ENCODE data around the gene OR6J1. TPM values are rescaled to one million over a fixed set of nuclear protein-coding genes. Genes with fewer than 3 reads are reported as not detected.
A peak's percentile ranks its signal among the peaks of the same experiment; 100 is the strongest.

OR6J1 gene
- total RNA-seq, 1 donor from 2014 or later: not detected

DNA sequence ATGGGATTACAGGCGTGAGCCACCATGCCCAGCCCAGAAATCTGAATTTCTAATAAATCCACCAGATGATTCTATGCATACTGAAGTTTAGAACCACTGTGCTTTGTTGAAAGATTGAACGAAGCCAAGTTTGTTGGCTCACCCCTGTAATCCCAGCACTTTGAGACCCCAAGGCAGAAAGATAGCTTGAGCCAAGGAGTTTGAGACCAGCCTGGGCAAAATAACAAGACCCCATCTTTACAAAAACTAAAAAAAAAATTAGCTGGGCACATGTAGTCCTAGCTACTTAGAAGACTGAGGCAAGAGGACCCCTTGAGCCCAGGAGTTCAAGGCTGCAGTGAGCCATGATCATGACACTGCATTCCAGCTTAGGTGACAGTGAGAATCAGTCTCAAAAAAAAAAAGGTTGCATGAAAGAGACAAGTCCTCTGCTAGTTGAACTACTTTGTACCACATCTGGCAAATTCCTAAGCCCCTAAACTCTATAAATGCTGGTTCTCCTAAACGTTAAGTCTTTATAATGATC is 47.7 kb downstream of the OR6J1 start:
- Mint-ChIP-seq H3K9me3 (ENCODE audit: low read depth) (no peaks in the 10 kb centered on the region), H3K4me1 (ENCODE audit: low read depth) (peaks cover 18% of the 10 kb centered on the region), H3K27me3 (peaks cover 8% of the 10 kb centered on the region), H3K27ac (no peak overlapping the region), H3K36me3 (ENCODE audit: insufficient read depth) (no peaks in the 10 kb centered on the region), H3K4me3 (ENCODE audit: low read depth) (no peak overlapping the region)
- no peak for DNase-seq (ENCODE audit: low spot score, unreplicated experiment)
- TF ChIP-seq, protein P1, sequence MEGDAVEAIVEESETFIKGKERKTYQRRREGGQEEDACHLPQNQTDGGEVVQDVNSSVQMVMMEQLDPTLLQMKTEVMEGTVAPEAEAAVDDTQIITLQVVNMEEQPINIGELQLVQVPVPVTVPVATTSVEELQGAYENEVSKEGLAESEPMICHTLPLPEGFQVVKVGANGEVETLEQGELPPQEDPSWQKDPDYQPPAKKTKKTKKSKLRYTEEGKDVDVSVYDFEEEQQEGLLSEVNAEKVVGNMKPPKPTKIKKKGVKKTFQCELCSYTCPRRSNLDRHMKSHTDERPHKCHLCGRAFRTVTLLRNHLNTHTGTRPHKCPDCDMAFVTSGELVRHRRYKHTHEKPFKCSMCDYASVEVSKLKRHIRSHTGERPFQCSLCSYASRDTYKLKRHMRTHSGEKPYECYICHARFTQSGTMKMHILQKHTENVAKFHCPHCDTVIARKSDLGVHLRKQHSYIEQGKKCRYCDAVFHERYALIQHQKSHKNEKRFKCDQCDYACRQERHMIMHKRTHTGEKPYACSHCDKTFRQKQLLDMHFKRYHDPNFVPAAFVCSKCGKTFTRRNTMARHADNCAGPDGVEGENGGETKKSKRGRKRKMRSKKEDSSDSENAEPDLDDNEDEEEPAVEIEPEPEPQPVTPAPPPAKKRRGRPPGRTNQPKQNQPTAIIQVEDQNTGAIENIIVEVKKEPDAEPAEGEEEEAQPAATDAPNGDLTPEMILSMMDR (IDR thresholded peaks at IDR 0.05; ENCODE audit: unreplicated experiment): no peak

DNA sequence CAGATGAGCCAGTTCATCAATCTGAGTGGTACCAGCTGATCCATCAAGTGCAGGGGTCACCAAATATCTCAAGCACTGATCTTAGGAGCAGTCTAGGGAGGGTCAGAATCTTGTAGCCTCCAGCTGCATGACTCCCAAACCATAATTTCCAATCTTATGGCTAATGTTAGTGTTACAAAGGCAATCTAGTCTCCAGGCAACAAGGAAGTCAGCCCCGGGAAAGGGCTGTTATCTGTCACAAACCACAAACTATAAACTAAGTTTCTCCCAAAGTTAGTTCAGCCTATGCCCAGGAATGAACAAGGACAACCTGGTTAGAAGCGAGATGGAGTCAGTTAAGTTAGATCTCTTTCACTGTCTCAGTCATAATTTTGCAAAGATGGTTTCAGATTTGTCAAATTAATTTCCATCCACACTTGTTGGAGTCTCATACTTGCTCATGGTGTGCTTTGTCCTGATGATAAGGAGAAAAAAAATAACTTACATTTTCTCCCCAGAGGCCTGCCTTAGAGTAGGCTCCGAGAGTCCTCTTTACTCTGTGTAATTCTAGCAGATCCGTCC is 49.9 kb downstream of the OR6J1 start:
- peaks cover 20% of the 10 kb centered on the region for H3K4me1 Mint-ChIP-seq (ENCODE audit: low read depth)
- DNase-seq (ENCODE audit: low spot score, unreplicated experiment): no peak
- no peaks in the 10 kb centered on the region for H3K9me3 Mint-ChIP-seq (ENCODE audit: low read depth)
- no peaks in the 10 kb centered on the region for H3K36me3 Mint-ChIP-seq (ENCODE audit: insufficient read depth)
- TF ChIP-seq, protein P1 (IDR thresholded peaks at IDR 0.05; ENCODE audit: unreplicated experiment): no peak
- H3K4me3 Mint-ChIP-seq (ENCODE audit: low read depth): no peak overlapping the region
- peaks cover 8% of the 10 kb centered on the region for H3K27me3 Mint-ChIP-seq
- no peak overlapping the region for H3K27ac Mint-ChIP-seq

DNA sequence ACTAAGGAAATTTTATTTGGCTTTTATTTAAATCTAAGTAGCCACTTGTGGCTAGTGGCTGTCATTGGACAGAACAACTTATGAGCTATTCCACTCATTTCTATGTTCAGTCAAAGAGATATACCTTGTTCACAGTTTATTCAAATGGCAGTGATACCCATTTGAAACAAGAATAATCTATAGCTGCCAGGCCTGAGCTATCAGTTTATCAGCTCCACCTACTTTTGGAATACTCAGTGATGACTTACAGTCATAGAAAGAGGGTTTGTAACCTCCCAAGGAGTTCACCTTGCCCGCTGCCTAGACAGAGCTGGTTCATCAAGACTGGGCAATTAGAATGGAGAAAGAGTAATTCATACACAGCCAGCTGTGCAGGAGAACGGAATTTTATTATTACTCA is 50.6 kb downstream of the OR6J1 start:
- Mint-ChIP-seq H3K9me3 (ENCODE audit: low read depth) (no peaks in the 10 kb centered on the region), H3K4me3 (ENCODE audit: low read depth) (no peak overlapping the region), H3K27me3 (peaks cover 8% of the 10 kb centered on the region), H3K27ac (no peak overlapping the region), H3K4me1 (ENCODE audit: low read depth) (peaks cover 14% of the 10 kb centered on the region), H3K36me3 (ENCODE audit: insufficient read depth) (no peaks in the 10 kb centered on the region)
- TF ChIP-seq, protein P1 (IDR thresholded peaks at IDR 0.05; ENCODE audit: unreplicated experiment): no peak
- no peak for DNase-seq (ENCODE audit: low spot score, unreplicated experiment)

DNA sequence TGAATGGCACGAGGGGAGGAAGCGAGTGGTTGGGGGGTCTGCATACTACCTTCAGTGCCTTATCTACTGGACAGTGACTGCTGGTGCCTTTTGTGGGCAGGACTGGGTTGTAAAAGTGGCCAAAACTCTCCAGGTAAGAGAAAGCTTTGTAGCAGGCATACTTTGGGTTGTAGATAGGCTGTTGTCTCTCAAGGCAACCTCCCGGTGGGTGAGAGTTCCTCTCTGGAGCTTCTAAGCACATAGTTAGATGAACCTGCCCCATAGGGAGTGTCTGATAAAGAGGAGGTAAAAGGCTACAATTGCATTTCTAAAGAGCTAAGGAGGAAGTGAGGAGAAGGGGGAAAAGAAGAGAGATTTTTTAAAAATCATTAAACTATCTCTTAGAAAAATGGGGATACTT is 51.0 kb downstream of the OR6J1 start:
- no peak overlapping the region for H3K4me3 Mint-ChIP-seq (ENCODE audit: low read depth)
- H3K9me3 Mint-ChIP-seq (ENCODE audit: low read depth): no peaks in the 10 kb centered on the region
- TF ChIP-seq, protein P1 (IDR thresholded peaks at IDR 0.05; ENCODE audit: unreplicated experiment): no peak
- H3K4me1 Mint-ChIP-seq (ENCODE audit: low read depth): peaks cover 16% of the 10 kb centered on the region
- no peak for DNase-seq (ENCODE audit: low spot score, unreplicated experiment)
- H3K36me3 Mint-ChIP-seq (ENCODE audit: insufficient read depth): no peaks in the 10 kb centered on the region
- peak overlapping the region; percentile 34 for H3K27ac Mint-ChIP-seq
- peaks cover 8% of the 10 kb centered on the region for H3K27me3 Mint-ChIP-seq

DNA sequence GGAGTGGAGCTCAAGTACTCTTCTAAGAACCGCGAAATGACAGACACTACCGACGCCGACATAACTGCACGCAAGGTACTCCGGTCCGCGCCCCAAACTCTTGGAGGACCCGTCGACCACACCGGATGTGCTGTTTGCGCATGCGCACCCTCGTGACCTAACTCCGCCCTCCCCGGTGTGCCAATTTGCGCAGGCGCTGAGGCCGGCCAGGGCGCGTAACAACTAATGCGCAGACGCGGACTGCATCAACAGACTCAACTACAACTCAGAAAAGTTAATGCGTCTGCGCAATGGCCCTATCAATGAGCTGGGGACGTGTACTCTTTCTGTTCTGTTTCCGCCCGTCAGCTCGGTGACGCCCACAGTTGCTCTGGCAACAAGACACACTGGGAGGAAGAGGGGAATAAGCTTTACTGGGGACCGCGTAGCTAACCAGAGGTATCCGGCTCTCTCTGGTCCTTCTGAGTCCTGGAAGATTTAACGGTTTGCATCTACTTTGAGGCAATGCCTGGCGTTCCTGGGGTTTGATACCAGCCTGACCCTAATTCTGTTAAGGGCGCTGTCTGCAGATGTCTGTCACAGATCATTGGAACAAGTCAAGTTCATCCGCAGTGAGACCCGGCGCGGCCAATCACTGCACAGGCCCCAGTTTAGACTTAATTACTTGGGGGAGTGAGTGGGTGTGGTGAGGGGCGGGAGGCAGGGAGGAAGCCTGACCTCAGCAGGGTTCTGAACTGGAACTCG is 54.9 kb downstream of the OR6J1 start, which contains the start of gene DAD1:
DAD1 (minus strand) TSS at position 129 of the 744 bp plus-strand sequence; CDS start at position 62, 67 bp downstream.
- peak within 1 kb of the TSS; percentile 97 for H3K4me3 Mint-ChIP-seq (ENCODE audit: low read depth)
- peak; percentile 98 for DNase-seq (ENCODE audit: low spot score, unreplicated experiment)
- TF ChIP-seq, protein P1 (IDR thresholded peaks at IDR 0.05; ENCODE audit: unreplicated experiment): peak; percentile 36
- peaks cover 16% of the 10 kb centered on the region for H3K4me1 Mint-ChIP-seq (ENCODE audit: low read depth)
- H3K27ac Mint-ChIP-seq: peak within 1 kb of the TSS; percentile 98
- H3K27me3 Mint-ChIP-seq: peaks cover 7% of the 10 kb centered on the region
- no peaks in the 10 kb centered on the region for H3K9me3 Mint-ChIP-seq (ENCODE audit: low read depth)
- peaks cover 4% of the 10 kb centered on the region for H3K36me3 Mint-ChIP-seq (ENCODE audit: insufficient read depth)

Data from progenitor cell of endocrine pancreas (in vitro differentiated cells).